DMS 273 treated with DMSO at 0.1 percent for 48 hours (cell line): ENCODE results near the gene EPHB6.

Source experiments
- DNase-seq: peaks from one replicate; lab custom pipeline; 2025; lab: John Stamatoyannopoulos, UW

The EPHB6 gene, protein sequence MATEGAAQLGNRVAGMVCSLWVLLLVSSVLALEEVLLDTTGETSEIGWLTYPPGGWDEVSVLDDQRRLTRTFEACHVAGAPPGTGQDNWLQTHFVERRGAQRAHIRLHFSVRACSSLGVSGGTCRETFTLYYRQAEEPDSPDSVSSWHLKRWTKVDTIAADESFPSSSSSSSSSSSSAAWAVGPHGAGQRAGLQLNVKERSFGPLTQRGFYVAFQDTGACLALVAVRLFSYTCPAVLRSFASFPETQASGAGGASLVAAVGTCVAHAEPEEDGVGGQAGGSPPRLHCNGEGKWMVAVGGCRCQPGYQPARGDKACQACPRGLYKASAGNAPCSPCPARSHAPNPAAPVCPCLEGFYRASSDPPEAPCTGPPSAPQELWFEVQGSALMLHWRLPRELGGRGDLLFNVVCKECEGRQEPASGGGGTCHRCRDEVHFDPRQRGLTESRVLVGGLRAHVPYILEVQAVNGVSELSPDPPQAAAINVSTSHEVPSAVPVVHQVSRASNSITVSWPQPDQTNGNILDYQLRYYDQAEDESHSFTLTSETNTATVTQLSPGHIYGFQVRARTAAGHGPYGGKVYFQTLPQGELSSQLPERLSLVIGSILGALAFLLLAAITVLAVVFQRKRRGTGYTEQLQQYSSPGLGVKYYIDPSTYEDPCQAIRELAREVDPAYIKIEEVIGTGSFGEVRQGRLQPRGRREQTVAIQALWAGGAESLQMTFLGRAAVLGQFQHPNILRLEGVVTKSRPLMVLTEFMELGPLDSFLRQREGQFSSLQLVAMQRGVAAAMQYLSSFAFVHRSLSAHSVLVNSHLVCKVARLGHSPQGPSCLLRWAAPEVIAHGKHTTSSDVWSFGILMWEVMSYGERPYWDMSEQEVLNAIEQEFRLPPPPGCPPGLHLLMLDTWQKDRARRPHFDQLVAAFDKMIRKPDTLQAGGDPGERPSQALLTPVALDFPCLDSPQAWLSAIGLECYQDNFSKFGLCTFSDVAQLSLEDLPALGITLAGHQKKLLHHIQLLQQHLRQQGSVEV

DNA sequence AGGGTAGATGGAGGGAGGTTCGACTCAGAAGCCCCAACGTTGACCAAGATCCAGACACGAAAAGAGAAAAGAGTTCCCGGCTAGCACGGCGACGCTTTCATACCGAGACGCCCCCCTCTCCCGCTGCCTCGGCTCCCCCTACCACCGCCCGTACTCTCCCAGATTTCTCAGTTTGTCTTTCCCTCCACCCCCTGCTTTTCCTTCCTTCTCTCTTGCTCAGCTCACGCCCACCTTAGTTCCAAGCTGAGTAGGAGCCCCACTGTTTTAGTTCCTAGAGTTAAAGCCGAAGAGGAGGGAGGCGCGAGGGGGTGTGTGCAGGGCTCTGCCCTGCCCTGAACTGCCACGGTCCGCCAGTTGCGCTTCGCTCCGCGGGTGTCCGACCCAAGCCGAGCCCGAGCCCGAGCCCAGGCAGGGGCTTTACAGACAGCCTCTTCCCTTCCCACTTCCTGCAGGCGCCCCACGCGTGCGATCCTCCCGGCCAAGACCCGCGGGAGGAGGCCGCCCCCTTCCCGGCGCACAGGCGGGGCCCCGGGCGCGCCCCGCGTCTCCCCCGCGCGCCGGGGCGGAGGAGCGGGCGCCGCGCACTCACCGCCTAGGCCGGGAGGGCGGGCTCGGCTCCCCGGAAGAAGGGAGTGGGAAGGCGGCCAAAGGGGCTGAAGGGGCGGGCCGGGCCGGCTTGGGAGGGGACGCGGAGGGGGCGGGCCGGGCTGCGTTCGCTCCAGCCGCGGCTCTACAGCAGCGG, at the start of gene EPHB6:
Gene EPHB6 (plus strand): TSS at position 705 of the 742 bp plus-strand sequence. CDS start 8,152 bp downstream, outside the sequence.
- no peak for DNase-seq

- no peak for DNase-seq
Measured at GRCh38 chr7:142805350-142806021, 49.4 kb upstream of the EPHB6 start.

DNA sequence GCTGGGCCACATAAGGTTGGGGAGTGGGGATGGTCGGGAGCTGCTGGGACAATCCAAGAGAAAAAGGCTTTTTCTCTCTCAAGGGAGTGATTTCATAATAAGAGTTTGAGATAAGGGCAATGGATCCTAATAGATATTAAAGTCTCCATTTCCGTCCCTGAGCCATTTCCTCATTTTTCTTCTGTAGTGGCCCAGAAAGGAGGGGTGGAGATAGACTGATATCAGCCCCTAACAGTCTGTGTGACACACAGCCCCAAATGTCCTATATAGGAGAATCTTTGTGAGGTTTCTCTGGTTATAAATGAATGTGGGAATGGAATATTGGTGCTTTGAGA, 48.9 kb upstream of the EPHB6 start:
- DNase-seq, result no peak

GRCh38 chr7:142806957-142807356, 47.9 kb upstream of the EPHB6 start:
- no peak for DNase-seq

DNA sequence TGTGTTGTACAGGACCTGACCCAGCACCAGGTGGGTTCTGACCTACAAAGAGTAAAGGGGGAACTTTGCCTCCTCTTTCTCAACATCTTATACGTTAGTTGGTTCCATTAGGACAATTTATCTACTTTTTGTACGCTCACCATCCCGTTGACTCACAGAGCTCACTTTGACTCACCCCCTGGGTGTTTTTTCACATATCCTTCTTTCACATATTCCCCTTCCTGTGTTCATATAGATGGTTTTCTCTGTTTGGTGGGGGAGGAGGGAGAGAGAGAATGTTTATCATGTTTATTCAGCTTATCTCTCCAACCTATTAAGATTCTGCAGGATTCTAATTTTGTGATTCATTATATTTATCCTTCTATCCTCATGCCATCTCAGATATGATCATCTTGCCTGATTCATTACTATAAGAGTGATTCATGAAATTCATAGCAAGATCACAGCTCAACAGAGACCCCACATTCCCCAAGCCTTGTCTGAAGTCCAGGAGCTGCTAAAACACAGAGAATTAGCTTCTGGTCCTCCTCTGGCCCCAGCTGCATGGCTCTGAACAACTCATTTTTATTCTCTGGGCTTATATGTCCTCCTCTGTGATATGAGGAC, 46.9 kb upstream of the EPHB6 start:
- DNase-seq, result no peak

DNA sequence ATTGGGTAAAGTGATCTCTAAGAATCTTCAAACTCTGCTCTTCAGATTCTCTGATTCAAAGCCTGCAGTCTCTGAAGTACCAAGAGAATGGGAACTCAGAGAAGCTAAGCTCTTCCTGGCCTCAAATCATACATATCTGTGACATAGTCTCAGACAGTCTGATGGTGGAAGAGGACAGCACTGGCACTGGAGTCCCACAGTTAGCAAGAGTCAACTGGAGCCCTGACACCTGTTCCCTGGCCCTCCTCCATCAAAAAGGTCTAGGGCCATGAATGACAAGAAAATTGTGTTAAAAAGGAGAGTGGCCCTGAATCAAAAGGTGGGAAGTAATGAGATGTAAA, 46.4 kb upstream of the EPHB6 start:
- no peak for DNase-seq

DNA sequence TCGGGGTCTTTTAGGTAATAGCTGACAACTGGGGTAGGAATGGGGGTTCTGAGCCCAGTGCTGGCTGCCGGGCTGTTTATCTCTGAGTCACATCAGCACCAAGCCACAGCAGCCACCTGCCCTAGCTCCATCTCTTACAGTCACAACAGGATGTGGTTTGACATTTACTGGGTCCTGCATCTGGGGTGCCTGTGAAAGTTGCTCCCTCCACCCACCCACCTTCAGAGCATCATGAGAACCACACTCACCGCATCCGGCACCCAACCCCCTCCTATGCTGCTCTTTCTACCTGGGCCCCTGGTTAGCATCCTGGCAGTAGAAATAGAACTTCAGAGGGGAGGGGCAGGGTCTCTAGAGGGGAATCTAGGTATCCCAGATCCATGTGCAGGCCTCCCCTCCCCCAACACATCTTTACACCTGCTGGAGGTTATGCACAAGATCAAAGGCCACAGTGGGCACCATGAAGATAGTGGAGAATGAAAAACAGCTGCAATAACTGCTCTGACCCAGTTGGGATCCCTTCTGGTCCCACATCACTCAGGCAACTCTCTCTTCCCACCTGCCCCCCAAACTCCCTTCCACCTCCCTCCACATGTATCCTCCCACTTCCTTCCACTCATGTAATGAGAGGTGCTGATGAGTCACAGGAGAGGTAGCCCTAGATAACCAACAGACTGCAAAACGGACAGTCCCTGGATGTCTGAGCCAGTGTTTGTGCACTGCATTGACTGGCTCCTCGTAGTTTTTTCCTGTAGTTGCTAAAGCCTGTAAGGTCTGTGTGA, 45.9 kb upstream of the EPHB6 start:
- DNase-seq, result no peak

GRCh38 chr7:142809671-142810070, 45.2 kb upstream of the EPHB6 start:
- DNase-seq, result no peak

- no peak for DNase-seq
Measured at GRCh38 chr7:142811154-142811737, 43.6 kb upstream of the EPHB6 start.

GRCh38 chr7:142812437-142813215, 42.2 kb upstream of the EPHB6 start:
- no peak for DNase-seq

- no peak for DNase-seq
Measured at GRCh38 chr7:142813226-142813625, 41.6 kb upstream of the EPHB6 start.

- DNase-seq, result no peak
Measured at GRCh38 chr7:142813699-142814098, 41.2 kb upstream of the EPHB6 start.

- no peak for DNase-seq
Measured at GRCh38 chr7:142814451-142814850, 40.4 kb upstream of the EPHB6 start.

DNA sequence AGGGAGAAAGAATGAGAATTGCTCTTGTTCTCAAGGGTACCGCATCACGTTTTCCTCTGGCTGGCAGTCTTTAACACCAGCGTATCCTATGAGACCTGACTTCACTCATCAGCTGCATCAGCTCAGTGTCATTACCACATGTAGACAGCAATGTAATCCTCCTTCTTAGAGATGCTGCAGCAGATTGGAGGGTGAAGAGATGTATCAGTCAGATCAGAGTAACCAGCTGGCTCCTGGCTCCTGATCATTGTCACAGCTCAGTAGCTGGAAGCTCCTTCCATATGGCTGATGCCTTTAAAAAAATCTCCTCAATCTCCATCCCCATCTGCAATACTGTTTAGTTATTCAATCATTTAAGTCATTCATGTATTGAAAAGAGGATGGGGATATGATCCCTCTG, 39.7 kb upstream of the EPHB6 start:
- no peak for DNase-seq

GRCh38 chr7:142817506-142817905, 37.4 kb upstream of the EPHB6 start:
- no peak for DNase-seq

DNA sequence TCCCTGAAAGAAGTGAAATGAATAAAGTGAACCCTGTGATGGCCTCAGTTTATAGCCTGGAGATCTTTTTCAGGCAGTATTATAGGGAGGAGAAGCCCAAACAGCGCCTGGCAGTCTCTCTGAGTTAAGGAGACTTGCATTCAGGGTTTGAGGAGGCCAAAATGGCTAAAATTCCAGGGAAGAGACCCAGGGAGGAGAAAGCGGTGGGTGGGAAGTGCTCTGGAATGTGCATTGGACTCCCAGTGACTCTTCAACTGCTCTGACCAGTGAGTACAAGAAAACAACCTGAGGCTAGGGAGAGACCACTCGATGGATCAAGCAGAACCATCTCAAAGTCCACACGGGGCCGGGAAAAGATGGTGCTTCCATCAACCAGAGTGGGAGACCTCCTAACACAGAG, 35.3 kb upstream of the EPHB6 start:
- DNase-seq, result no peak

DNA sequence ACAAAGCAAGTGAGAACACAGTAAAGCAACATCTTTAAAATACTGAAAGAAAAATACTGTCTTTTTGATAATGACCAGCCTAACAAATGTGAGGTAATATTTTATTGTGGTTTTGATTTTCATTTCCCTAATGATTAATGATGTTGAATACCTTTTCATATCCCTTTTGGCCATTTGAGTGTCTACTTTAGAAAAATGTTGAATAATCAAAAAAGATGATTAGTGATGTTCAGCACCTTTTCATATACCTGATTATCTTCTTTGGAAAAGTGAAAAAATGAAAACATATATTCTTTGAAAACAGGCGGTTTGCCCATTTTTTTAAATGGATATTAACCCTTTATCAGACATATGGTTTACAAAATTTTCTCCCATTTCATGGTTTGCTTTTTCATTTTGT, 32.2 kb upstream of the EPHB6 start:
- no peak for DNase-seq

DNA sequence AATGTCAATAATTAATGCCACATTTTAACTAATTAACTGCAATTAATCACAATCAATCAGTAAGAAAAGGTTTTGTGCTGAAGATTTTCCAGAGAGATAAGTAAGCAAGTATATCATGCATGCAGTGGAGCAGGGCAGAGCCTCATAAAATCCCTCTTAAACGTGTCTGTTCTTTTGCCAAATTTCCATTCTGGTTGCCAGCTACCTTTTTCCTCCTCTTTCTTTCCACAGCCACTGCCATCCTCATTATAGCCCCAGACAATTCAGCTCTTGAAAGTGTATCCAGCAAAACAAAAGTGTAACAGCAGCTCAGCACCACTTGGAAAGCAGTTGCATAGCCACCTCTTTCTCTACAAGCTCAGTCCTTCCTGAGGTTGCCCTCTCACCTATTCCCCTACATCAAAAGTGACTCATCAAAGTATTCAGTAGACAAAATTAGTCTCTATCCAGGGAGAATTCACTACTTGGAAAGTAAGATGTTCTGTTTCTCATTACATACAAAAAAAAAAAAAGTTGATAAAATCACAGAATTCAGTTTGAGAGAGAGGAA, 26.9 kb upstream of the EPHB6 start:
- DNase-seq, result no peak

DNA sequence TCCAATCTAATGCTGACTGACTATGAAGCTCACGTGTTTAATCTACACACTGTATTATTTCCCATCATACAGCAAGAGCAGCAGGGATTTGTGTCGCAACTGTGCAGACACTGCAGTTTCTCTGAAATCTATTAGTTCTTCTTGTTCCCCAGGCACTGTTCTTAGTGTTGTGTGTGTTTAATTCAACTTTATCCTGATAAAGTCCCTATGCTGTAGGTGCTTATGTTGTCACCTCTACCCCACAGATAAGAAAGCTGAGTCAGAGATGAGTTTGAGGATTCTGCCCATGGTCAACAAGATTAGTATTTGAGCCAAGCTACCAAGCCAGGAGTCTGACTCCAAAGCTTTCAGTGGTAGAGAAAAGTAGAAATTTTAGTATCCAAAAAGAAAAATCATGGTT, 22.5 kb upstream of the EPHB6 start:
- no peak for DNase-seq
